Suprapubic skin (tissue), 4 donors: ENCODE measurements around the gene SPOCK3. TPM values are rescaled to one million over a fixed set of nuclear protein-coding genes. Genes with fewer than 3 reads are reported as not detected.
"Not testable (repeated sequence)": the region's sequence is repeated elsewhere in the genome, so short reads cannot be mapped to it uniquely, and the experiment has no call there.

ENCODE experiments used
- DNase-seq, 2 donors: peaks; one replicate each; pipeline ENCODE4 v3.0.0-alpha.2; 2019; ENCODE audit warnings: low spot score in 2 of 2
- H3K27ac ChIP-seq: fragments of 200-600 bp; sonication (generic); one replicate; pipeline ENCODE4 v1.5.1; 2019
- H3K27me3 ChIP-seq: fragments of 200-600 bp; sonication (generic); one replicate; pipeline ENCODE4 v1.5.1; 2019
- H3K36me3 ChIP-seq: fragments of 200-600 bp; sonication (generic); one replicate; pipeline ENCODE4 v1.5.1; 2019
- H3K4me1 ChIP-seq: fragments of 200-600 bp; sonication (generic); one replicate; pipeline ENCODE4 v1.5.1; 2019
- H3K4me3 ChIP-seq: fragments of 200-600 bp; sonication (generic); one replicate; pipeline ENCODE4 v1.5.1; 2019; ENCODE audit warnings: mild to moderate bottlenecking
- H3K9me3 ChIP-seq: fragments of 200-600 bp; sonication (generic); one replicate; pipeline ENCODE4 v1.5.1; 2019
- CTCF ChIP-seq, 2 donors: fragments of 200-600 bp in 1 of 2; fragments of 450-650 bp in 1 of 2; sonication (generic) in 1 of 2; IDR thresholded peaks; one replicate each; pipeline ENCODE4 v1.5.1; 2016 to 2019; ENCODE audit warnings: antibody characterized with exemption in 2 of 2, mild to moderate bottlenecking in 1 of 2, moderate library complexity in 1 of 2
- EP300 ChIP-seq: sonication (generic); formaldehyde crosslinking; IDR thresholded peaks from one replicate; pipeline ENCODE4 v1.6.1; 2017; ENCODE audit warnings: antibody characterized with exemption
- POLR2A ChIP-seq, 2 donors: fragments of 450-650 bp; IDR thresholded peaks; one replicate each; pipeline ENCODE4 v1.6.1; 2017; ENCODE audit warnings: antibody characterized with exemption in 2 of 2, mild to moderate bottlenecking in 2 of 2, moderate library complexity in 2 of 2
- POLR2AphosphoS5 ChIP-seq, 3 donors: sonication (generic); formaldehyde crosslinking; IDR thresholded peaks; one replicate each; pipeline ENCODE4 v1.6.1; 2017; ENCODE audit warnings: antibody characterized with exemption in 3 of 3
- WGBS: methylation state at CpG from one replicate; pipeline ENCODE4 v1.1.5; 2018; 5-methylcytosine and 5-hydroxymethylcytosine counted together
- total RNA-seq, 4 donors: library from RNA; depleted of rRNA; stranded (reverse); fragments of >200 nt; gene quantifications; one replicate each; pipeline ENCODE4 v1.1.0, GENCODE V29; 2016

The SPOCK3 gene
- total RNA-seq, 4 donors from 2014 or later = not detected

GRCh38 chr4:166875821-166876220 is 358.5 kb downstream of the SPOCK3 start:
- no peak overlapping the region for H3K27ac ChIP-seq
- H3K4me1 ChIP-seq = no peaks in the 10 kb centered on the region
- no peak overlapping the region for H3K4me3 ChIP-seq
- no peaks in the 10 kb centered on the region for H3K9me3 ChIP-seq
- no peaks in the 10 kb centered on the region for H3K27me3 ChIP-seq
- no peak for DNase-seq
- TF ChIP-seq POLR2AphosphoS5 (IDR thresholded peaks at IDR 0.05) (no peak), POLR2A (IDR thresholded peaks at IDR 0.05) (no peak), EP300 (no peak), CTCF (IDR thresholded peaks at IDR 0.05) (no peak)
- 77% methylated on average over 5 of the region's 5 CpGs for WGBS
- H3K36me3 ChIP-seq = no peaks in the 10 kb centered on the region

DNA sequence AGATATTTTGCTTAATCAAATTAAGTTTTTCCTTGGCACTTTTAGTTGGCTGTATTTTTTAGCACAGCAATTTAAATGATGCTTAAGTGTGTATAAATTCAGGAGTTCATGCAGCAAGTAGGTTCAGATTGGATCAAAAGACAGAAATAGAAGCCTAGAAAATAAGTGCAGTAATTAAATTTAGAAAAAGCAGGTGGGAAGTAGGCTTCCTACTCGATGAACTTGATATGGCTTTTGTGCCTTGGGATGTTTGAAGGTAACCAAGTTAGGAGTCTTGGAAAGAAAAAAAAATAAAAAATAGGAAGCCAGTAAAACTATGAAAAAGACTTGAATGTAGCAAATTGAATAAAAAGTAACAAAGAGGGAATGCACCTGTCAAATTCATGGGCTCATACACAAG is 372.3 kb downstream of the SPOCK3 start:
- Histone ChIP-seq H3K9me3 (no peaks in the 10 kb centered on the region), H3K27me3 (no peaks in the 10 kb centered on the region), H3K4me3 (no peak overlapping the region), H3K36me3 (no peaks in the 10 kb centered on the region), H3K4me1 (no peaks in the 10 kb centered on the region), H3K27ac (no peak overlapping the region)
- no peak for DNase-seq
- WGBS = 30% methylated on average over 1 of the region's 1 CpG
- TF ChIP-seq POLR2AphosphoS5 (IDR thresholded peaks at IDR 0.05) (no peak), EP300 (no peak), CTCF (IDR thresholded peaks at IDR 0.05) (no peak), POLR2A (IDR thresholded peaks at IDR 0.05) (no peak)

DNA sequence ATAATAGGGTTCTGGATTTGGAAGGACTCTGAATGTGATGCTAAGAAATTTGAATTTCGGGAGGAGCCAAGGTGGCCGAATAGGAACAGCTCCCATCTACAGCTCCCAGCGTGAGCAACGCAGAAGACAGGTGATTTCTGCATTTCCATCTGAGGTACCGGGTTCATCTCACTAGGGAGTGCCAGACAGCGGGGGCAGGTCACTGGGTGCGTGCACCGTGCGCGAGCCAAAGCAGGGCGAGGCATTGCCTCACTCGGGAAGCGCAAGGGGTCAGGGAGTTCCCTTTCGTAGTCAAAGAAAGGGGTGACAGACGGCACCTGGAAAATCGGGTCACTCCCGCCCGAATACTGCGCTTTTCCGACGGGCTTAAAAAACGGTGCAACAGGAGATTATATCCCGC is 383.9 kb downstream of the SPOCK3 start:
- not testable (repeated sequence) for H3K4me1 ChIP-seq, H3K9me3 ChIP-seq, H3K36me3 ChIP-seq, H3K27me3 ChIP-seq, H3K4me3 ChIP-seq, DNase-seq, H3K27ac ChIP-seq
- 91% methylated on average over 19 of the region's 23 CpGs for WGBS

DNA sequence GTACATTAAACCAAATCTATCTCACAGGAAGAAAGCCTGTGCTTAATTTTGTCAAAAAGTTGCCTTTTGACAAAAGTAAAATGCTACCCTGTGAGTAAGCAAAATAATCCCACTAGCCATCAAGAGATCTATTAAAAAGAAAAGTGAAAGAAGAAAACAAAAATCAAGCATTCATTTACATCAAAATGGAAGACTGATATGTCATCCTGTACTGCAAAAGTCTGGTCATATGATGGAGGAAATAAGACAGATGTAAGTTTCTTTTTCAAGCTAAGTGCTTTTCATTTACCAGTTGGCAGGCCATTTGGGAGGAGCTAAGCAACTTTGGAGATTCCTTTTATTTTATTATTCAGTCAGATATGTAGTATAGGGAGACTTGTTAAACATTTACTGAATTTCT is 387.4 kb downstream of the SPOCK3 start:
- TF ChIP-seq CTCF (IDR thresholded peaks at IDR 0.05) (no peak), POLR2AphosphoS5 (IDR thresholded peaks at IDR 0.05) (no peak), POLR2A (IDR thresholded peaks at IDR 0.05) (no peak), EP300 (no peak)
- no peak for DNase-seq
- Histone ChIP-seq H3K4me1 (no peaks in the 10 kb centered on the region), H3K9me3 (peaks cover 6% of the 10 kb centered on the region), H3K4me3 (no peak overlapping the region), H3K27ac (no peak overlapping the region), H3K27me3 (no peaks in the 10 kb centered on the region), H3K36me3 (no peaks in the 10 kb centered on the region)

DNA sequence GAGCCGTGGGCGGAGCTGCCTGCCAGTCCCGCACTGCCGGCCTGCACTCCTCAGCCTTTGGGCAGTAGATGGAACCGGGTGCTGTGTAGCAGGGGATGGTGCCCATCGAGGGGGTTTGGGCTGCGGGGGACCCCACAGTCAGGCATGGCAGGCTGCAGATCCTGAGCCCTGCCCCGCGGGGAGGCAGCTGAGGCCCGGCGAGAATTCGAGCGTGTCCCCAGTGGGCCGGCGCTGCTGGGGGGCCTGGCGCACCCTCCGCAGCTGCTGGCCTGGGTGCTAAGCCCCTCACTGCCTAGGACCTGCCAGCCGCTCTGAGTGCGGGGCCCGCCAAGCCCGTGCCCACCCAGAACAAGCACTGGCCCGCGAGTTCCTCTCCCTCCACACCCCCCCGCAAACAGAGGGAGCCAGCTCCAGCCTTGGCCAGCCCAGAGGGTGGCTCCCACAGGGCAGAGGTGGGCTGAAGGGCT is 391.5 kb downstream of the SPOCK3 start:
- no peak for TF ChIP-seq POLR2A (IDR thresholded peaks at IDR 0.05)
- no peak for TF ChIP-seq CTCF (IDR thresholded peaks at IDR 0.05)
- TF ChIP-seq EP300 = no peak
- no peak for TF ChIP-seq POLR2AphosphoS5 (IDR thresholded peaks at IDR 0.05)
- DNase-seq = no peak

DNA sequence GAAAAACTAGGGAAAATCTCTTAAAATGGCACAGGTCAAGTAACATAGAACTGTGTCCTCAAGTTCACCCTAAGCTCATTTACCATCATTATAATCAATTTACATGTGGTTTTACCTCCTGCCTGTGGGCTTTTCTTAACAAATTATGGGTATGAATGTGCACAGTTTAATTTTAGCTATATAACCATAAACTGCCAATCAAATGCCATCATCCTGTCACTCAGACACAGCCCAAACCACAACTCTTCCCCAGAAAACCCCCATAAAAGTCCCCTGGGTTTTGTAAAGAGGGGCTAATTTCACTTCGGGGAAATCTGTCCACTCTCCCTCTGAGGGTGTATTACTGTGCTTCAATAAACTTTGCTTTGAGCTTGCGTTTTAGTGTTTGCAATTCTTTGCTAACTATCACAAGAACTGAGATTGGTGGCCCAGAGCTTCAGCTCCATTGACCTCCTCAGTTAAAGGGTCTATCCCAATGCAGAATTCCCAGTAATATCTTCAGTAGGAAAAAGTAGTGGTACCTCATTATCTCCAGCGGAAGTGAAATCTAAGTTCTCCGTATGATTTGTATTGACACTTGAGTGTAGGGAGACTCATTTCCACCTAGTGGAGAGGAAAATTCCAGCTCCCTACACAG is 394.6 kb downstream of the SPOCK3 start:
- Histone ChIP-seq H3K4me1 (no peaks in the 10 kb centered on the region), H3K27me3 (no peaks in the 10 kb centered on the region), H3K36me3 (no peaks in the 10 kb centered on the region), H3K27ac (no peak overlapping the region), H3K4me3 (no peak overlapping the region), H3K9me3 (peaks cover 6% of the 10 kb centered on the region)
- 79% methylated on average over 4 of the region's 4 CpGs for WGBS
- TF ChIP-seq EP300 (no peak), POLR2A (IDR thresholded peaks at IDR 0.05) (no peak), CTCF (IDR thresholded peaks at IDR 0.05) (no peak)
- DNase-seq = no peak

More for the DNA sequence above, 391.5 kb downstream of the SPOCK3 start:
- Histone ChIP-seq H3K4me1 (no peaks in the 10 kb centered on the region), H3K4me3 (no peak overlapping the region), H3K27ac (no peak overlapping the region), H3K27me3 (no peaks in the 10 kb centered on the region), H3K36me3 (no peaks in the 10 kb centered on the region), H3K9me3 (peaks cover 6% of the 10 kb centered on the region)
- WGBS = 82% methylated on average over 4 of the region's 24 CpGs
